ENCODE measurements around the gene CTSF. TPM values are rescaled to one million over a fixed set of nuclear protein-coding genes. Genes with fewer than 3 reads are reported as not detected.
A peak's percentile ranks its signal among the peaks of the same experiment; 100 is the strongest.

Gene CTSF
- total and polyA plus RNA-seq, 2 of the 13 experiments (the other 11 are each of a cell fraction or from before 2014, with no cell fraction given) = not detected

DNA sequence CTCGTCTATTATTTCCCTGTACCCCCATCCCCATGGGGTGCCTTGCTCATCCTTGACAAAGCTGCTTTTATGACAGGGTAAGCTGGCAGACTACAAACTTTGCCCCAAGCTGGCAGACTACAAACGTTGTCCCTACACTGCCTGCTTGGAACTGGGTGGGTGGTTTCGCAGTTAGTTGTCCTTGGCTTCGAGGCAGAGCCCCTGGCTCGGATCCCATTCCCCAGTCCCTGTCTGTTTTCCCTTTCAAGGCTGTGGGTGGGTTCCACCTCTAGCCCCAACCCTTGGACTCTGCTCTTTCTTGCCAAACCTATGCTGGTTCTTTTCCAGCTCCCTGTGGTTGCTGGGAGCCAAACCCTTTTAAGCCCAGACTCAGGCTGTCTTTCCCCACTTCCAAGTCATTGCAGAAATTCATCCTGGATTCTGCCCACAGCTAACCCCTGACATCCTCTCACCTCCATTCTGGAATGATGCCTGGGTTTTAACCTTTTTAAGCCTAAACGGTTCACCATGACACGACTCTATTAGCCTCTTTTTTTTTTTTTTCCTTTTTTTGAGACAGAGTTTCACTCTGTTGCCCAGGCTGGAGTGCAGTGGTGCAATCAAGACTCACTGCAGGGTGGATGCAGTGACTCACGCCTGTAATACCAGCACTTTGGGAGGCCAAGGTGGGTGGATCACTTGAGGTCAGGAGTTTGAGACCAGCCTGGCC is 38.9 kb upstream of the CTSF start (continued):
- TF ChIP-seq, protein P1, sequence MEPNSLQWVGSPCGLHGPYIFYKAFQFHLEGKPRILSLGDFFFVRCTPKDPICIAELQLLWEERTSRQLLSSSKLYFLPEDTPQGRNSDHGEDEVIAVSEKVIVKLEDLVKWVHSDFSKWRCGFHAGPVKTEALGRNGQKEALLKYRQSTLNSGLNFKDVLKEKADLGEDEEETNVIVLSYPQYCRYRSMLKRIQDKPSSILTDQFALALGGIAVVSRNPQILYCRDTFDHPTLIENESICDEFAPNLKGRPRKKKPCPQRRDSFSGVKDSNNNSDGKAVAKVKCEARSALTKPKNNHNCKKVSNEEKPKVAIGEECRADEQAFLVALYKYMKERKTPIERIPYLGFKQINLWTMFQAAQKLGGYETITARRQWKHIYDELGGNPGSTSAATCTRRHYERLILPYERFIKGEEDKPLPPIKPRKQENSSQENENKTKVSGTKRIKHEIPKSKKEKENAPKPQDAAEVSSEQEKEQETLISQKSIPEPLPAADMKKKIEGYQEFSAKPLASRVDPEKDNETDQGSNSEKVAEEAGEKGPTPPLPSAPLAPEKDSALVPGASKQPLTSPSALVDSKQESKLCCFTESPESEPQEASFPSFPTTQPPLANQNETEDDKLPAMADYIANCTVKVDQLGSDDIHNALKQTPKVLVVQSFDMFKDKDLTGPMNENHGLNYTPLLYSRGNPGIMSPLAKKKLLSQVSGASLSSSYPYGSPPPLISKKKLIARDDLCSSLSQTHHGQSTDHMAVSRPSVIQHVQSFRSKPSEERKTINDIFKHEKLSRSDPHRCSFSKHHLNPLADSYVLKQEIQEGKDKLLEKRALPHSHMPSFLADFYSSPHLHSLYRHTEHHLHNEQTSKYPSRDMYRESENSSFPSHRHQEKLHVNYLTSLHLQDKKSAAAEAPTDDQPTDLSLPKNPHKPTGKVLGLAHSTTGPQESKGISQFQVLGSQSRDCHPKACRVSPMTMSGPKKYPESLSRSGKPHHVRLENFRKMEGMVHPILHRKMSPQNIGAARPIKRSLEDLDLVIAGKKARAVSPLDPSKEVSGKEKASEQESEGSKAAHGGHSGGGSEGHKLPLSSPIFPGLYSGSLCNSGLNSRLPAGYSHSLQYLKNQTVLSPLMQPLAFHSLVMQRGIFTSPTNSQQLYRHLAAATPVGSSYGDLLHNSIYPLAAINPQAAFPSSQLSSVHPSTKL (CRISPR knock-in tag; IDR thresholded peaks at IDR 0.05) = peak; percentile 56; the same call in 1 of the 2 replicates
- peak; percentile 54; the same call in 1 of the 2 replicates for TF ChIP-seq ZNF501 (CRISPR knock-in tag; IDR thresholded peaks at IDR 0.05)
- no peak for TF ChIP-seq CENPT (CRISPR knock-in tag; IDR thresholded peaks at IDR 0.05; ENCODE audit: low read depth)
- TF ChIP-seq ZNF3 (CRISPR knock-in tag; IDR thresholded peaks at IDR 0.05) = 0 out of 2 replicates have a peak, but pooled peaks have one; percentile 30
- TF ChIP-seq KLF9 (CRISPR knock-in tag; IDR thresholded peaks at IDR 0.05; ENCODE audit: low read depth) = no peak
- TF ChIP-seq MED1 (CRISPR knock-in tag; IDR thresholded peaks at IDR 0.05) = peak; percentile 53
- TF ChIP-seq ZSCAN31 (CRISPR knock-in tag; IDR thresholded peaks at IDR 0.05; ENCODE audit: low read depth) = 0 out of 2 replicates have a peak, but pooled peaks have one; percentile 39
- TF ChIP-seq IKZF4 (CRISPR knock-in tag; IDR thresholded peaks at IDR 0.05; ENCODE audit: borderline replicate concordance, low read depth, not compliant biosample characterization) = no peak
- TF ChIP-seq SAP130 (CRISPR knock-in tag; IDR thresholded peaks at IDR 0.05; ENCODE audit: low read depth) = peak; percentile 47; the same call in 1 of the 2 replicates
- TF ChIP-seq, protein P2, sequence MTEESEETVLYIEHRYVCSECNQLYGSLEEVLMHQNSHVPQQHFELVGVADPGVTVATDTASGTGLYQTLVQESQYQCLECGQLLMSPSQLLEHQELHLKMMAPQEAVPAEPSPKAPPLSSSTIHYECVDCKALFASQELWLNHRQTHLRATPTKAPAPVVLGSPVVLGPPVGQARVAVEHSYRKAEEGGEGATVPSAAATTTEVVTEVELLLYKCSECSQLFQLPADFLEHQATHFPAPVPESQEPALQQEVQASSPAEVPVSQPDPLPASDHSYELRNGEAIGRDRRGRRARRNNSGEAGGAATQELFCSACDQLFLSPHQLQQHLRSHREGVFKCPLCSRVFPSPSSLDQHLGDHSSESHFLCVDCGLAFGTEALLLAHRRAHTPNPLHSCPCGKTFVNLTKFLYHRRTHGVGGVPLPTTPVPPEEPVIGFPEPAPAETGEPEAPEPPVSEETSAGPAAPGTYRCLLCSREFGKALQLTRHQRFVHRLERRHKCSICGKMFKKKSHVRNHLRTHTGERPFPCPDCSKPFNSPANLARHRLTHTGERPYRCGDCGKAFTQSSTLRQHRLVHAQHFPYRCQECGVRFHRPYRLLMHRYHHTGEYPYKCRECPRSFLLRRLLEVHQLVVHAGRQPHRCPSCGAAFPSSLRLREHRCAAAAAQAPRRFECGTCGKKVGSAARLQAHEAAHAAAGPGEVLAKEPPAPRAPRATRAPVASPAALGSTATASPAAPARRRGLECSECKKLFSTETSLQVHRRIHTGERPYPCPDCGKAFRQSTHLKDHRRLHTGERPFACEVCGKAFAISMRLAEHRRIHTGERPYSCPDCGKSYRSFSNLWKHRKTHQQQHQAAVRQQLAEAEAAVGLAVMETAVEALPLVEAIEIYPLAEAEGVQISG (CRISPR knock-in tag; IDR thresholded peaks at IDR 0.05) = 0 out of 2 replicates have a peak, but pooled peaks have one; percentile 15
- TF ChIP-seq HNF4G (IDR thresholded peaks at IDR 0.05; ENCODE audit: borderline replicate concordance, low read depth, low read length) = peak; percentile 70
- 0 out of 2 replicates have a peak, but pooled peaks have one; percentile 38 for TF ChIP-seq HNF4G (CRISPR knock-in tag; IDR thresholded peaks at IDR 0.05; ENCODE audit: borderline replicate concordance, low read depth)
- TF ChIP-seq EP300 (IDR thresholded peaks at IDR 0.05; ENCODE audit: low read depth in 2 of 2, low read length in 2 of 2) = peak in 1 of 2 experiments; percentile 54; a peak in 1 of 4 replicates
- no peak for TF ChIP-seq EP300 (CRISPR knock-in tag; IDR thresholded peaks at IDR 0.05; ENCODE audit: borderline replicate concordance)
- TF ChIP-seq HOXA3 (CRISPR knock-in tag; IDR thresholded peaks at IDR 0.05) = peak; percentile 29; the same call in 1 of the 2 replicates
- TF ChIP-seq HMGA1 (CRISPR knock-in tag; conservative IDR thresholded peaks at IDR 0.05) = no peak
- TF ChIP-seq ZNF777 (CRISPR knock-in tag; IDR thresholded peaks at IDR 0.05) = peak; percentile 34; the same call in 1 of the 2 replicates
- TF ChIP-seq PHF21A (CRISPR knock-in tag; IDR thresholded peaks at IDR 0.05) = peak; percentile 55; the same call in 1 of the 2 replicates
- peak; percentile 76; the same call in 1 of the 2 replicates for TF ChIP-seq ZBTB7B (CRISPR knock-in tag; IDR thresholded peaks at IDR 0.05)
- TF ChIP-seq MTA1 (CRISPR knock-in tag; IDR thresholded peaks at IDR 0.05; ENCODE audit: borderline replicate concordance) = peak; percentile 27; the same call in 1 of the 2 replicates
- peak; percentile 93 for TF ChIP-seq HNF4A (CRISPR knock-in tag; IDR thresholded peaks at IDR 0.05)
- TF ChIP-seq LCORL (IDR thresholded peaks at IDR 0.05) = no peak
- peak; percentile 72; the same call in 1 of the 2 replicates for TF ChIP-seq LCORL (CRISPR knock-in tag; IDR thresholded peaks at IDR 0.05)
- TF ChIP-seq, protein P3, sequence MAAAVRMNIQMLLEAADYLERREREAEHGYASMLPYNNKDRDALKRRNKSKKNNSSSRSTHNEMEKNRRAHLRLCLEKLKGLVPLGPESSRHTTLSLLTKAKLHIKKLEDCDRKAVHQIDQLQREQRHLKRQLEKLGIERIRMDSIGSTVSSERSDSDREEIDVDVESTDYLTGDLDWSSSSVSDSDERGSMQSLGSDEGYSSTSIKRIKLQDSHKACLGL (CRISPR knock-in tag; IDR thresholded peaks at IDR 0.05) = no peak
- TF ChIP-seq ZNF225 (CRISPR knock-in tag; IDR thresholded peaks at IDR 0.05) = no peak
